Ammon's horn (tissue), 1 donor: ENCODE measurements around the gene C13orf46.
"Not testable (repeated sequence)": the region's sequence is repeated elsewhere in the genome, so short reads cannot be mapped to it uniquely, and the experiment has no call there.

Experiments used
- DNase-seq: peaks from one replicate; pipeline ENCODE4 v3.0.0-alpha.2; 2016; ENCODE audit warnings: low spot score

C13orf46 gene

GRCh38 chr13:113923376-113924063 lies 50.4 kb downstream of the C13orf46 start:
- DNase-seq: no peak

DNA sequence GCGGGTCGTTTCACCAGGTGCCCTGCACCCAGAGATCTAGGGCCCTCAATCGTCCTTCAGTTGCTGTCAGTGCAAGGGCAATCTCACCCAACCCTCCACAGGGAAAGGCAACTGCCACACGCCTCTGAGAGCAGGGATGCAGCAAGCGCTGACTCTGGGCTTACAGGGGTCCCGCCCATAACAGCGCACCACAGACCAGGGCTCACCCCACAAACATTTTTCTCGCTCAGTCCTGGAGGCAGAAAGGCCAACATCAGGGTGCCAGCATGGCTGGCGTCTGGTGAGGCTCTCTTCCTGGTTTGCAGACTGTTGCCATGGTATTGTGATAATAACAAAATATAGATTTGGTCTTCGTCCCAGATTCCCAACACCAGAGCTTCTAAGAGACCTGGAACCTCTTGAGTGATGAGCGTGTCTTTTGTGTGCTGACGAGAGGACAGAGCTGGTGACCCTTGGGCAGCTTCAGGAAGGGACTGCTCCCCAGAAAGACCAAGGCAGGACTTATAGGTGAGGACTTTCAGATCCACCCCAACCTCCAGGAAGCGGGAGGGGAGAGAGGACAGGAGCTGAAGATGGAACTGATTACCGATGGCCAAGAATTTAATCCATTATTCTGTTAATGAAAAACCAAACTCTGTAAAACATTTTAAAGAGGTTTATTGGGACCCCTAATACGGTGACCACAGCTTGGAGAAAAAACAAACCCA lies 51.3 kb downstream of the C13orf46 start:
- DNase-seq: no peak

GRCh38 chr13:113921763-113922162 lies 52.1 kb downstream of the C13orf46 start:
- DNase-seq: no peak

GRCh38 chr13:113920606-113921286 lies 53.1 kb downstream of the C13orf46 start:
- no peak for DNase-seq

DNA sequence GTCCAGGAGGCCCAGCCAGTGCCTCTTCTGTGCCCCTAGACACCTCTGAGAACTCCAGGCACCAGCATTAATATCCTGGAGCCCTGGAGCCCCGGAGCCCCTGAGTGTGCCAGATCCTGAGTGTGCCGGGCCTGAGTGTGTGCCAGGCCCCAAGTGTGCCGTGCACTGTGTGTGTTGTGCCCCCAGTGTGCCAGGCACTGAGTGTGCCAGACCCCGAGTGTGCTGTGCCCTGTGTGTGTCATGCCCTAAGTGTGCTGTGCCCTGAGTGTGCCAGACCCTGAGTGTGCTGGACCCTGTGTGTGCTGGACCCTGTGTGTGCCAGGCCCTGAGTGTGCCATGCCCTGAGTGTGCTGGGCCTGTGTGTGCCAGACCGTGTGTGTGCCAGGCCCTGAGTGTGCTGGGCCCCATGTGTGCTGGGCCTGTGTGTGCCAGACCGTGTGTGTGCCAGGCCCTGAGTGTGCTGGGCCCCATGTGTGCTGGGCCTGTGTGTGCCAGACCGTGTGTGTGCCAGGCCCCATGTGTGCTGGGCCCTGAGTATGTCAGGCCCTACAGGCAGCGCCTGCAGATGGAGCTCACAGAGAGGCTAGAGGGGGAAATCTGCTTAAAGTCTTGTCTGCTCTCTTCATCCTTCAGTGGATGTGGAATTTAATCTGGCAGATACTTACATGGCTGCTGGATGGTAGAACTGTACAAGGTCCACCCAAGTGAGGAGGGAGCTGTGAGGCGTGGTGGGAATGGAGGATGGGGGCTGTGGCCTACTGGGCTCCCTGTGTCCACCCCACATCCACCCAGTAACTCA lies 53.9 kb downstream of the C13orf46 start:
- DNase-seq: no peak

DNA sequence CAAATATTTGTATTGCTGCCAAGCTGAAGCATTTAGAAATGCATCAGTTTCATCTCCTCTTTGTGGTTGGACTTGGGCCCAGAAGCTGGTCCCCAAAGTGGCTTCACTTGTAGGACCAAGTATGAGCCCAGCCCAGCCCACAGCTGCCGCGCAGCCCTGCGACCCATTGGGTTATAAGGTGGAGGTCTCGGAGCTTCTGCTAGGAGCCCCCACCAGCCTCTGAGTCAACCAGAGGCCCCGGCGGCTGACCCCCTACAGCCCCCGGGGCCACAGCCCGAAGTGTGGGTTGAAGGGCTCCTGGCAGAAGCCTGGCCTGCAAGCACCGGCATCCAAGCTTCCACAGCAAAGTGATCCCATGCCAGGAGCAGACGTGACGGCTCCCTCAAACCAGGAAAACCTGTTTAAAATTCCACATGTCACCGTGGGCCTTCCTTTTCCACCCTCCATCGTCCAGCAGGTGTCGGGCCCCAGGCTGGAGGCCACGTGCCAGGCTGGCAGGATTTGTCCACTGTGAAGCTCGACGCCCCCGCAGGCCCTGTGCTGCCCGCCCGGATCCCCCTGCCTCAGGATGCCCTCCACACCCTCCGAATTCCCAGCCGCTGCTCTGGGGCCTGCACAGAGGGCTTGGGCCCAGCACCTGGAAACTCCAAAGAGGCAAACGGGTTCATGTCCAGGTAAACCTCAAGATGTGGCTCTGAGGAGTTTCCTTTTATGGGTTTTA lies 54.7 kb downstream of the C13orf46 start:
- DNase-seq: no peak

GRCh38 chr13:113918580-113918979 lies 55.3 kb downstream of the C13orf46 start:
- no peak for DNase-seq

- DNase-seq: no peak
Measured at GRCh38 chr13:113917594-113918371, 56.1 kb downstream of the C13orf46 start.

DNA sequence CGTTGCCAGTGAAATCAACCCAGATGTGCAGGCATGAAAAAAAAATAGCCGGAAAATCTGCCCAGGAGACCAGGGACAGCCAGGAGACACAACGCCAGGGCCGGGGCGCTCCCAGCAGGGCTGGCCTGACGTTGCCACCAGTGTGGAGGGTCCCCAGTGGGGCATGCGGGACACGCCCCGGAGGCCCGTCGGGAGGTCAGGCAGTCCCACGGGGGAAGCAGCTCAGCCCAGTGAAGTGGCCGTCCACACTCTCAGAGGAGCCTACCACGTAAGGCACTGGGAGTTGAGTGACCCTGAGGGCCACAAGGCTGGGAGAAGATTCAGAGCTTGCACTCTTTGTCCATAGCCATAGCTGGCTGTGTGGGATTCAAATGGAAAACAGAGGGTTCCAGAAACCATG lies 56.8 kb downstream of the C13orf46 start:
- DNase-seq: no peak

DNA sequence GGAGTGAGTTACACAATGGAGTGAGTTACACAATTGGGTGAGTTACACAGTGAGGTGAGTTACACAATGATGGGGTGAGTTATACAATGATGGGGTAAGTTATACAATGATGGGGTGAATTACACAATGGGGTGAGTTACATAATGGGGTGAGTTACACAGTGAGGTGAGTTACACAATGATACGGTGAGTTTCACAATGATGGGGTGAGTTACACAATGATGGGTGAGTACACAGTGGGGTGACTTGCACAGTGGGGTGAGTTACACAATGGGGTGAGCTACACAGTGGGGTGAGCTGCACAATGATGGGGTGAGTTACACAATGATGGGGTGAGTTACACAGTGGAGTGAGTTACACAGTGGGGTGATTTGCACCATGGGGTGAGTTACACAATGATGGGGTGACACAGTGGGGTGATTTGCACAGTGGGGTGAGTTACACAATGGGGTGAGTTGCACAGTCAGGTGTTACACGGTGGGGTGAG lies 57.5 kb downstream of the C13orf46 start:
- no peak for DNase-seq

GRCh38 chr13:113915786-113916329 lies 58.0 kb downstream of the C13orf46 start:
- no peak for DNase-seq

GRCh38 chr13:113915012-113915763 lies 58.7 kb downstream of the C13orf46 start:
- no peak for DNase-seq

DNA sequence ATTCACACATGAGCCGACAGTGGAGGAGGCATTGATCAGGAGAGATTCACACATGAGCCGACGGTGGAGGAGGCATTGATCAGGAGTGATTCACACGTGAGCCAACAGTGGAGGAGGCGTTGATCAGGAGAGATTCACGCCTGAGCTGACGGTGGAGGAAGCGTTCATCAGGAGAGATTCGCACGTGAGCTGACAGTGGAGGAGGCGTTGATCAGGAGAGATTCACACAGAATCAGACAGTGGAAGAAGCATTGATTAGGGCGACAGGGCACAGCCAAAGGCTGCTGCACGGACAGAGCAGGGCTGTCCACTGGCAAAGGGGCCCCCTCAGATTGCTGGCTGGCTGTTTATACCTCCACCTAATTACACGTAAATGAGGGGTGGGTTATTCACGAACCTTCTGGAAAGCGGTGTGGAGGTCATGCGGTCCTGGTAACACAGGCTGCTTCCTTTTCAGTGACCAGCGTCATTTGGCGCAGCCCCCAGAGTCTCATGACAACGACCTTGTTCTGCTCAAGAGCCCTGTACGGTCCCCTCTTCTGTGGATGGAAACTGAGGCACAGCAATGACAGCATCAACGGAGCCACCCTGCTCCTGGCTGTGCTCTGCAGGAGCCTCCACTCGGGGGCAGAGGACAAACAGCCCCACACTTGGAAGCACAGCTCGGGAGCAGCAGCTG lies 59.4 kb downstream of the C13orf46 start:
- no peak for DNase-seq

GRCh38 chr13:113913838-113914237 lies 60.0 kb downstream of the C13orf46 start:
- not testable (repeated sequence) for DNase-seq

- DNase-seq: not testable (repeated sequence)
Measured at GRCh38 chr13:113913408-113913807, 60.5 kb downstream of the C13orf46 start.

- DNase-seq: no peak
Measured at GRCh38 chr13:113912596-113912995, 61.3 kb downstream of the C13orf46 start.

- no peak for DNase-seq
Measured at GRCh38 chr13:113907635-113908617, 66.0 kb downstream of the C13orf46 start.

DNA sequence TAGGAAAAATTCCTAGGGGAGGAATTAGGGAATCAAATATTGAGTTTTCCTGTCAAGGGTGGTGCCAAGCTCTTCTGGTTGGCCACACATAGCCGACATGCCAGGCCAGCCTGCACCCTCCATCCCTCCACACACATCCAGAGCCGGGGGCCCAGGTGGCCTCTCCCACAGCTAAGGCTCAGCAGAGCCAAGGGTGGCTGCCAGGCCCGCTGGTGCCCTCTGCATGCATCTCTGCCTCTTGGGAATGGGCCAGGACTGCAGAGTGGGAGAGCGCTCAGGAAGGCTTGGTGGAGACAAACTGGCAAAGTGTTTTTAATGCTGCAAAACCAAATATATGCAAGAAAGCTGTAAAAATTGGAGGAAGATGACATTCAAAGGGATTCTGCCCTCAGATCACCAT lies 67.3 kb downstream of the C13orf46 start:
- no peak for DNase-seq
